Neuronal stem cell (in vitro differentiated cells): ENCODE data around the gene ARHGAP1.

Experiments used
- DNase-seq: peaks from one replicate; pipeline ENCODE4 v3.0.0-alpha.2; 2013; ENCODE audit warnings: low spot score
- H2AFZ ChIP-seq: one replicate; pipeline ENCODE4 v1.6.1; 2013; ENCODE audit warnings: mild to moderate bottlenecking, low read length, inconsistent platforms
- H2AK5ac ChIP-seq: 2 replicates; pipeline ENCODE4 v1.6.1; 2013; ENCODE audit warnings: low read depth, mild to moderate bottlenecking, inconsistent platforms, low read length, moderate library complexity, mixed read lengths
- H2BK120ac ChIP-seq: 2 replicates; pipeline ENCODE4 v1.6.1; 2013; ENCODE audit warnings: low read depth, mild to moderate bottlenecking, inconsistent platforms, low read length, moderate library complexity, mixed read lengths
- H2BK12ac ChIP-seq: one replicate; pipeline ENCODE4 v1.6.1; 2013; ENCODE audit warnings: low read length, inconsistent platforms
- H2BK15ac ChIP-seq: 2 replicates; pipeline ENCODE4 v1.6.1; 2013; ENCODE audit warnings: mild to moderate bottlenecking, low read length, inconsistent platforms, mixed read lengths
- H2BK5ac ChIP-seq: one replicate; pipeline ENCODE4 v1.6.1; 2013; ENCODE audit warnings: inconsistent platforms, mild to moderate bottlenecking, low read length, moderate library complexity
- H3K14ac ChIP-seq: one replicate; pipeline ENCODE4 v1.6.1; 2013; ENCODE audit warnings: low read length, inconsistent platforms
- H3K18ac ChIP-seq: 2 replicates; pipeline ENCODE4 v1.6.1; 2013; ENCODE audit warnings: low read length, inconsistent platforms
- H3K23ac ChIP-seq: 2 replicates; pipeline ENCODE4 v1.6.1; 2013; ENCODE audit warnings: low read depth, mild to moderate bottlenecking, mixed read lengths, low read length, inconsistent platforms; ENCODE audit not compliant: poor library complexity
- H3K27ac ChIP-seq: replicated peaks from 3 replicates; pipeline ENCODE4 v1.5.1; 2013; ENCODE audit warnings: low read length, inconsistent platforms
- H3K27me3 ChIP-seq, 3 experiments: 2 replicates each; pipeline ENCODE4 v1.6.1; 2013; ENCODE audit warnings: low read length in 3 of 3, mild to moderate bottlenecking in 2 of 3, inconsistent platforms in 1 of 3, low read depth in 1 of 3, mixed read lengths in 1 of 3, moderate library complexity in 1 of 3; ENCODE audit not compliant: control insufficient read depth in 3 of 3, insufficient read depth in 3 of 3
- H3K36me3 ChIP-seq, 2 donors: replicated peaks in 1 of 2; 2 replicates each; pipeline ENCODE4 v1.6.1; 2013; ENCODE audit warnings: low read length in 2 of 2; ENCODE audit not compliant: control insufficient read depth in 2 of 2, insufficient read depth in 2 of 2
- H3K4ac ChIP-seq: 2 replicates; pipeline ENCODE4 v1.6.1; 2013; ENCODE audit warnings: inconsistent platforms, mild to moderate bottlenecking, low read length, moderate library complexity
- H3K4me1 ChIP-seq, 2 donors: 1 replicate in 1 of 2; 2 replicates in 1 of 2; pipeline ENCODE4 v1.6.1; 2013; ENCODE audit warnings: low read length in 2 of 2, low read depth in 1 of 2; ENCODE audit not compliant: control insufficient read depth in 2 of 2, insufficient read depth in 1 of 2
- H3K4me2 ChIP-seq: one replicate; pipeline ENCODE4 v1.6.1; 2013; ENCODE audit warnings: mild to moderate bottlenecking, low read length, inconsistent platforms; ENCODE audit not compliant: insufficient read depth, poor library complexity, severe bottlenecking
- H3K4me3 ChIP-seq, 2 donors: 2 replicates each; pipeline ENCODE4 v1.5.1; 2013; ENCODE audit warnings: low read length in 2 of 2, mild to moderate bottlenecking in 2 of 2, inconsistent platforms in 1 of 2, moderate library complexity in 1 of 2
- H3K79me1 ChIP-seq: one replicate; pipeline ENCODE4 v1.6.1; 2013; ENCODE audit warnings: low read depth, mild to moderate bottlenecking, inconsistent platforms, low read length, moderate library complexity
- H3K9ac ChIP-seq: one replicate; pipeline ENCODE4 v1.6.1; 2013; ENCODE audit warnings: mild to moderate bottlenecking, low read depth, low read length, inconsistent platforms; ENCODE audit not compliant: poor library complexity
- H3K9me3 ChIP-seq, 2 donors: replicated peaks in 1 of 2; 2 replicates each; pipeline versions ENCODE3 to v1.6.1; 2013; ENCODE audit warnings: low read length in 2 of 2, mild to moderate bottlenecking in 2 of 2, inconsistent platforms in 1 of 2, low read depth in 1 of 2, mixed read lengths in 1 of 2, moderate library complexity in 1 of 2; ENCODE audit not compliant: control insufficient read depth in 2 of 2, insufficient read depth in 1 of 2
- H4K8ac ChIP-seq: one replicate; pipeline ENCODE4 v1.6.1; 2013; ENCODE audit warnings: low read depth, mild to moderate bottlenecking, inconsistent platforms, low read length, moderate library complexity
- H4K91ac ChIP-seq: one replicate; pipeline ENCODE4 v1.6.1; 2013; ENCODE audit warnings: low read length, low read depth, mild to moderate bottlenecking, inconsistent platforms; ENCODE audit not compliant: poor library complexity
- WGBS, 2 donors: extraction: QIAGEN DNeasy Blood & Tissue Kit; methylation state at CpG; one replicate each; pipeline ENCODE4 v1.1.7; 2013; ENCODE audit warnings: missing lambda C conversion rate in 2 of 2, mixed read lengths in 1 of 2; ENCODE audit not compliant: insufficient read length in 2 of 2, insufficient replicate concordance in 1 of 2; ENCODE audit errors: extremely low coverage in 2 of 2; 5-methylcytosine and 5-hydroxymethylcytosine counted together

Gene ARHGAP1

DNA sequence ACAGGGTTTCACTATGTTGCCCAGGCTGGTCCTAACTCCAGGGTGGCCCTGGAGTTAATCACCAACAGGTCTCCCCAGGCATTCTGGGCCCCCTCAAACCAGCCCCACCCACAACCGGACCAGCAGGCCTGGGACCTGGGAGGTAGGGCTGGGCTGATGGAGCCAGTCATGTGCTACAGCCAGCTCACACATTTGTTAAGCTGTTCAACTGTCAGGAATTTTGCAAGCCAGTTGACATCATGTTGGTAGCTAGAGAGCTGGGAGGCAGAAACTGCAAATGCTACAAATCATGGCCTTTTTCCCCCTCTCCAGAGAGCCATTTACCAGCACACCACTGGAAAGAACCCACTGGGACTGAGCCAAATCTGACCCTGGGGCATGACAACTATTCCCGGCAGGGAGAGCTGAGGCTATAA lies 6.8 kb downstream of the ARHGAP1 start:
- no CpG with 5 or more reads among the region's 2 CpGs for WGBS, 2 donors
- H2AFZ ChIP-seq: no peak overlapping the region
- no peaks in the 10 kb centered on the region for H3K9me3 ChIP-seq
- H3K4ac ChIP-seq: no peak overlapping the region
- H4K91ac ChIP-seq: no peak overlapping the region
- no peak overlapping the region for H3K9ac ChIP-seq
- peaks cover 7% of the 10 kb centered on the region for H3K79me1 ChIP-seq
- H2BK15ac ChIP-seq: no peak overlapping the region
- H2BK120ac ChIP-seq: no peak overlapping the region
- DNase-seq: no peak
- H3K4me2 ChIP-seq: no peak overlapping the region
- H2BK12ac ChIP-seq: no peak overlapping the region
- H3K27me3 ChIP-seq: no peaks in the 10 kb centered on the region
- peaks cover 16 to 41% of the 10 kb centered on the region in 2 donors for H3K36me3 ChIP-seq
- H4K8ac ChIP-seq: no peak overlapping the region
- no peak overlapping the region for H3K18ac ChIP-seq
- no peak overlapping the region for H3K23ac ChIP-seq
- no peaks in the 10 kb centered on the region for H3K4me1 ChIP-seq
- H2BK5ac ChIP-seq: no peak overlapping the region
- H3K14ac ChIP-seq: no peak overlapping the region
- no peak overlapping the region for H2AK5ac ChIP-seq
- H3K4me3 ChIP-seq: no peak overlapping the region
- no peak overlapping the region for H3K27ac ChIP-seq

GRCh38 chr11:46692450-46692849 lies 8.0 kb downstream of the ARHGAP1 start:
- WGBS, 2 donors: no CpG with 5 or more reads among the region's 4 CpGs
- no peaks in the 10 kb centered on the region for H3K9me3 ChIP-seq
- no peak overlapping the region for H2BK120ac ChIP-seq
- no peak overlapping the region for H3K23ac ChIP-seq
- no peak overlapping the region for H4K91ac ChIP-seq
- peaks cover 16 to 50% of the 10 kb centered on the region in 2 donors for H3K36me3 ChIP-seq
- no peak overlapping the region for H2BK12ac ChIP-seq
- H2BK5ac ChIP-seq: no peak overlapping the region
- H2AK5ac ChIP-seq: no peak overlapping the region
- H2BK15ac ChIP-seq: no peak overlapping the region
- no peak overlapping the region for H3K14ac ChIP-seq
- peaks cover 7% of the 10 kb centered on the region for H3K79me1 ChIP-seq
- H3K27me3 ChIP-seq: no peaks in the 10 kb centered on the region
- DNase-seq: no peak
- H3K9ac ChIP-seq: no peak overlapping the region
- H3K4me3 ChIP-seq: no peak overlapping the region
- H3K4me2 ChIP-seq: no peak overlapping the region
- no peak overlapping the region for H4K8ac ChIP-seq
- H3K27ac ChIP-seq: no peak overlapping the region
- H3K4ac ChIP-seq: no peak overlapping the region
- H3K18ac ChIP-seq: no peak overlapping the region
- no peak overlapping the region for H2AFZ ChIP-seq
- H3K4me1 ChIP-seq: no peaks in the 10 kb centered on the region

- no peak overlapping the region for H2BK5ac ChIP-seq
- no peak overlapping the region for H3K27ac ChIP-seq
- no CpG with 5 or more reads among the region's 1 CpG for WGBS, 2 donors
- H4K8ac ChIP-seq: no peak overlapping the region
- H2AFZ ChIP-seq: no peak overlapping the region
- H3K9ac ChIP-seq: no peak overlapping the region
- no peaks in the 10 kb centered on the region for H3K27me3 ChIP-seq
- no peak overlapping the region for H3K18ac ChIP-seq
- H2BK12ac ChIP-seq: no peak overlapping the region
- peaks cover 15 to 59% of the 10 kb centered on the region in 2 donors for H3K36me3 ChIP-seq
- H2AK5ac ChIP-seq: no peak overlapping the region
- no peaks in the 10 kb centered on the region for H3K9me3 ChIP-seq
- H3K4me1 ChIP-seq: no peaks in the 10 kb centered on the region
- no peak overlapping the region for H2BK15ac ChIP-seq
- H2BK120ac ChIP-seq: no peak overlapping the region
- no peak overlapping the region for H3K4me3 ChIP-seq
- H3K23ac ChIP-seq: no peak overlapping the region
- H3K14ac ChIP-seq: no peak overlapping the region
- H3K4ac ChIP-seq: no peak overlapping the region
- no peak for DNase-seq
- H4K91ac ChIP-seq: no peak overlapping the region
- no peak overlapping the region for H3K4me2 ChIP-seq
- peaks cover 4% of the 10 kb centered on the region for H3K79me1 ChIP-seq
Observed at GRCh38 chr11:46690702-46691101, 9.7 kb downstream of the ARHGAP1 start.

GRCh38 chr11:46686886-46687795 lies 13.3 kb downstream of the ARHGAP1 start:
- Histone ChIP-seq H3K23ac (no peak overlapping the region), H3K27me3 (no peaks in the 10 kb centered on the region), H3K9ac (no peak overlapping the region), H3K4me1 (no peaks in the 10 kb centered on the region), H3K4ac (no peak overlapping the region), H3K79me1 (no peaks in the 10 kb centered on the region), H2AK5ac (no peak overlapping the region), H3K36me3 (peaks cover 0 to 40% of the 10 kb centered on the region in 2 donors), H3K14ac (no peak overlapping the region), H3K9me3 (no peaks in the 10 kb centered on the region), H2BK15ac (no peak overlapping the region), H4K91ac (no peak overlapping the region), H2AFZ (no peak overlapping the region), H3K27ac (no peak overlapping the region), H2BK12ac (no peak overlapping the region), H3K4me3 (peak overlapping the region in 1 of 2 donors; percentile 44), H4K8ac (no peak overlapping the region), H2BK120ac (no peak overlapping the region), H2BK5ac (no peak overlapping the region), H3K4me2 (no peak overlapping the region), H3K18ac (no peak overlapping the region)
- DNase-seq: no peak
- no CpG with 5 or more reads among the region's 15 CpGs for WGBS, 2 donors
